Measurements from ENCODE around the gene ARL15. TPM values are rescaled to one million over a fixed set of nuclear protein-coding genes. Genes with fewer than 3 reads are reported as not detected.

The ARL15 gene
- polyA plus RNA-seq, 2 donors = 4.0 to 7.8 TPM

DNA sequence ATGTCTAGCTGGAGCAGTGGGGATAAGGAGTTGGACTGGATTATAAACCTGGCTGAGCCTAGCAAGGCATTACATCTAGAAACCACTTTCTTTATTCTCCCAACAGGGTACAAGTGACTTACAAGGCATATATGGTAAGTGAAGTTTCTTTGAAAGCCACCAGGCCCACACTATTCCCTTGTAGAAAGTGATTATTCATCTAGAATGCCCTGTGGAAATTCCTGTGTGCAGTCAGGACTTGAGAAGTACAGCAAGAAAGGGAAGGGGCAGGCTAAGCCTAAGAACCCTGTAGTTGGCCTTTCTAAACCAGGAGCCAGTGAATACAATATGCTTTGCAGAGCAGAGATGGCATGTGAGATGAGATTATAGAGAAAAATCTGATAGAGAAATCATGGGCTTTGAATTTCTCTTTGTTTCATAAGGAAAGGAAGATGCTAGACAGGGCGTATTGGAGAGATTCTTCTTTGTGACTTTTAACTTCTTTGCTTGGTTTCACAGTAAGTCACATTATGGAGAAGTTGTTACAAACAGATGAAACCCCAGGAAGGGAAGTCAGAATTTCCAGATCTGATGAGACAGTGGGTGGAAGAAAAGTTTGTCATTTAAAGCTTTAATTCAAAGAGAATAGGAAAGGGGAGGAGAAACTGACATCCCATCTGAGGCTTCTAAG is 428.2 kb downstream of the ARL15 start:
- Histone ChIP-seq H3K27ac (ENCODE audit: low read depth in 2 of 2, low read length in 1 of 2) (no peak overlapping the region), H3K36me3 (ENCODE audit: control insufficient read depth in 2 of 2, insufficient read depth in 2 of 2, low read length in 1 of 2) (no peaks in the 10 kb centered on the region), H3K4me1 (ENCODE audit: control insufficient read depth in 2 of 2, insufficient read depth in 2 of 2, low read length in 1 of 2) (no peaks in the 10 kb centered on the region), H3K27me3 (ENCODE audit: control insufficient read depth in 1 of 2, insufficient read depth in 2 of 2, low read length in 2 of 2) (no peaks in the 10 kb centered on the region), H3K4me3 (ENCODE audit: low read depth in 1 of 2, low read length in 2 of 2) (no peak overlapping the region), H3K9me3 (ENCODE audit: control insufficient read depth in 2 of 2, insufficient read depth in 1 of 2, low read depth in 1 of 2, low read length in 1 of 2) (no peaks in the 10 kb centered on the region)
- WGBS, 2 donors = 79 to 91% methylated on average over 1 of the region's 1 CpG

DNA sequence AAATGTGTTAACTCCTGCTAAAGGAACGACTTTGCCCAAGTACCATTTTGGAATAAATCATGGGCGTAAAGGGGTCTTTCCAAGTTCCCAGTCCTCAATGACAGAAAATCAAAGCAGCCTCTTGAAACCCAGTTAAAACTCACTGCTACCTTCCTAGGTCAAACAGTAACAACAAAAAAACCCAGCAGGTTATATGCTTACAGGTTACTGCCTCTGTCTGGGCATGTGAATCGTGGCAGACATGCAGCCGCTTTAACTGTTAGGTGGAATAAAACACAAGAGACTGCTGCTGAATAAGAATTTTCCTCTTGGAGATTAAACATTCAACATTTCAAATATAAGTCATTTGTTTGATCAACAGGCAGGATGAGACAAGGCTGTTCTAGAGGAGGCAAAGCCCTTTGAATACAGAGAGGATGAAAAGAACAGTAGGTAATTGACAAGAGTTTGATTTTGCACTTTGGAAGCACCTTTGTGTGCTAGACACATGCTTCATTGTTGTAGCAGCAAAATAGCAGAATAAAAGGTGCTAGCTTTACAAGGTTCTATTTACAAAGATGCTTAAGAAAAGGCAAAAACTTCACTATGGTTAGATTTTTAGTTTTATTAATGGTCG is 430.6 kb downstream of the ARL15 start:
- no peaks in the 10 kb centered on the region for H3K36me3 ChIP-seq (ENCODE audit: control insufficient read depth in 2 of 2, insufficient read depth in 2 of 2, low read length in 1 of 2)
- H3K4me1 ChIP-seq (ENCODE audit: control insufficient read depth in 2 of 2, insufficient read depth in 2 of 2, low read length in 1 of 2) = no peaks in the 10 kb centered on the region
- H3K27ac ChIP-seq (ENCODE audit: low read depth in 2 of 2, low read length in 1 of 2) = no peak overlapping the region
- WGBS, 2 donors = 65 to 79% methylated on average over 5 of the region's 5 CpGs
- H3K9me3 ChIP-seq (ENCODE audit: control insufficient read depth in 2 of 2, insufficient read depth in 1 of 2, low read depth in 1 of 2, low read length in 1 of 2) = no peaks in the 10 kb centered on the region
- no peaks in the 10 kb centered on the region for H3K27me3 ChIP-seq (ENCODE audit: control insufficient read depth in 1 of 2, insufficient read depth in 2 of 2, low read length in 2 of 2)
- H3K4me3 ChIP-seq (ENCODE audit: low read depth in 1 of 2, low read length in 2 of 2) = no peak overlapping the region

DNA sequence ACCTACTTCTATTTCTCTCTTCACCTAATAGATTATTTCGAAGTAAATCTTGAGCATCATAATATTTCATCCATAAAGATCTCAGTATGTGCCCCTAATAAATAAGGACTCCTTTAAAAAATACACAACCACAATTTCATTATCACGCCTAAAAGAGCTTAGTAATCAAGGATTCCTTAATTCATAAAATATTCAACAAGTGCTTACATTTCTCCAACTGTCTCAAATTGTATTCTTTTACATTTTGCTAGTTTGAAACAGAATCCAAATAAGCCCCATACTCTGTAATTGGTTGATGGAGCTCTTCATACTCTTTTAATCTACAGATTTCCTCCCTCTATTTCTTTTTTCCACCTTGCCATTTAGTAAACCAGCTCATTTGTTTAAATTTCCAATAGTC is 432.4 kb downstream of the ARL15 start:
- H3K27ac ChIP-seq (ENCODE audit: low read depth in 2 of 2, low read length in 1 of 2) = no peak overlapping the region
- H3K36me3 ChIP-seq (ENCODE audit: control insufficient read depth in 2 of 2, insufficient read depth in 2 of 2, low read length in 1 of 2) = no peaks in the 10 kb centered on the region
- no peak overlapping the region for H3K4me3 ChIP-seq (ENCODE audit: low read depth in 1 of 2, low read length in 2 of 2)
- 90 to 96% methylated on average over 2 of the region's 2 CpGs for WGBS, 2 donors
- H3K9me3 ChIP-seq (ENCODE audit: control insufficient read depth in 2 of 2, insufficient read depth in 1 of 2, low read depth in 1 of 2, low read length in 1 of 2) = peaks cover 0 to 5% of the 10 kb centered on the region in 2 donors
- H3K27me3 ChIP-seq (ENCODE audit: control insufficient read depth in 1 of 2, insufficient read depth in 2 of 2, low read length in 2 of 2) = no peaks in the 10 kb centered on the region
- H3K4me1 ChIP-seq (ENCODE audit: control insufficient read depth in 2 of 2, insufficient read depth in 2 of 2, low read length in 1 of 2) = no peaks in the 10 kb centered on the region

DNA sequence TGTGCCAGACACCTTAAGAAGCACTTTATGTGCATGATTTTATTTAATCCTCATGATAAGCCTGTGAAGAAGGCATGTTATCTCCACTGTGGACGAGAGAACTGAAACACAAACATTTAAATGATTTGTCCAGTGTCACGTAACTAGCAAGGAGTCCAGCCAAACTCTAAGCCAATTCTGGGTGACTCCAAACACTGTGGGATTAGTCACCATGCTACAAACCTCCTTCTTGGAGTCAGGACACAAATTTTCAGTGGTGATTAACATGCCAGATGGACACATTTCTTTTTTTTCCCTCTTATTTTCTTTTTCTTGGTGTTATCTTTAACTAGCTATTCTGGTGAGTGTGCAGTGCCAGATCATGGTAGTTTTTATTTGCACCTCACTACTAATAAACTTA is 433.1 kb downstream of the ARL15 start:
- H3K9me3 ChIP-seq (ENCODE audit: control insufficient read depth in 2 of 2, insufficient read depth in 1 of 2, low read depth in 1 of 2, low read length in 1 of 2) = peaks cover 0 to 5% of the 10 kb centered on the region in 2 donors
- H3K27me3 ChIP-seq (ENCODE audit: control insufficient read depth in 1 of 2, insufficient read depth in 2 of 2, low read length in 2 of 2) = no peaks in the 10 kb centered on the region
- H3K4me3 ChIP-seq (ENCODE audit: low read depth in 1 of 2, low read length in 2 of 2) = no peak overlapping the region
- H3K36me3 ChIP-seq (ENCODE audit: control insufficient read depth in 2 of 2, insufficient read depth in 2 of 2, low read length in 1 of 2) = no peaks in the 10 kb centered on the region
- no peak overlapping the region for H3K27ac ChIP-seq (ENCODE audit: low read depth in 2 of 2, low read length in 1 of 2)
- no peaks in the 10 kb centered on the region for H3K4me1 ChIP-seq (ENCODE audit: control insufficient read depth in 2 of 2, insufficient read depth in 2 of 2, low read length in 1 of 2)
- WGBS, 2 donors = 53 to 54% methylated on average over 2 of the region's 2 CpGs

DNA sequence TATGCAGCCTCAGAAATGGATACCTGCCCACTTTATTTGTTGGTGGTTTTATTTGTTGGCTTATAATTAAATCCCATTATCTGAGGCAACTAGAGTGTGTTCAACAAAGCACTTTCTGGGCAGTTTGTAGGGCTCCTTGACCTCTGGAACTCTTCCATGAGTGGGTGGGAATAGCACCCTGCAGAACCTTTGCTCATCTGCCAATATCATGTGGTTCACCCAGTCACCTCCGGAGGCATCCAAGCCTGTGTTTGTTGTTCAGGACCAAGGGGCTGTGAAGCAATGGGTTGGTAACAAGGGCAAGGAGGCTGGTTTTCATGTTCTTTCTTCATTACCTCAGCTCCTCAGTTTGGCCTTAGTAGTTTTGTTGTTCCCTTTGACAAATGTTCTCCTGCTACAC is 436.0 kb downstream of the ARL15 start:
- Histone ChIP-seq H3K27me3 (ENCODE audit: control insufficient read depth in 1 of 2, insufficient read depth in 2 of 2, low read length in 2 of 2) (no peaks in the 10 kb centered on the region), H3K9me3 (ENCODE audit: control insufficient read depth in 2 of 2, insufficient read depth in 1 of 2, low read depth in 1 of 2, low read length in 1 of 2) (peaks cover 0 to 5% of the 10 kb centered on the region in 2 donors), H3K4me1 (ENCODE audit: control insufficient read depth in 2 of 2, insufficient read depth in 2 of 2, low read length in 1 of 2) (no peaks in the 10 kb centered on the region), H3K4me3 (ENCODE audit: low read depth in 1 of 2, low read length in 2 of 2) (no peak overlapping the region), H3K27ac (ENCODE audit: low read depth in 2 of 2, low read length in 1 of 2) (no peak overlapping the region), H3K36me3 (ENCODE audit: control insufficient read depth in 2 of 2, insufficient read depth in 2 of 2, low read length in 1 of 2) (no peaks in the 10 kb centered on the region)
- WGBS, 2 donors = 69 to 71% methylated on average over 1 of the region's 1 CpG

DNA sequence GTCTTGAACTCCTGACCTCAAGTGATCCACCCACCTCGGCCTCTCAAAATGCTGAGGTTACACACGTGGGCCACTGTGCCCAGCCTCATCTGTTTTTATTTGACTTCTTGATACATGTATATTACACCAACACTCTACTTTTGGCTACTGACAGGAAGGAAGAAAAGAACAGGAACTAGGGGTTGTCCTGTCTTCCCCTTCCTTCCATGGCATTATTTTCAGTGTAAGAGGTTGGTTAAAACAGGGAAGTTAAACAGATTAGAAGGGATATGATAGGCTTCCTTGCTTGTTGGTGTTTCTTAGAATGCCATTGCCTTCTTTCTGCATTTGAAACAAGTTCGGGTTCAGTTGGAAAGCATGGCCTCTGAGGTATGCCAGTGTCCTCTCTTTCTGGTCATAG is 437.1 kb downstream of the ARL15 start:
- no peaks in the 10 kb centered on the region for H3K36me3 ChIP-seq (ENCODE audit: control insufficient read depth in 2 of 2, insufficient read depth in 2 of 2, low read length in 1 of 2)
- WGBS, 2 donors = 83 to 87% methylated on average over 3 of the region's 3 CpGs

DNA sequence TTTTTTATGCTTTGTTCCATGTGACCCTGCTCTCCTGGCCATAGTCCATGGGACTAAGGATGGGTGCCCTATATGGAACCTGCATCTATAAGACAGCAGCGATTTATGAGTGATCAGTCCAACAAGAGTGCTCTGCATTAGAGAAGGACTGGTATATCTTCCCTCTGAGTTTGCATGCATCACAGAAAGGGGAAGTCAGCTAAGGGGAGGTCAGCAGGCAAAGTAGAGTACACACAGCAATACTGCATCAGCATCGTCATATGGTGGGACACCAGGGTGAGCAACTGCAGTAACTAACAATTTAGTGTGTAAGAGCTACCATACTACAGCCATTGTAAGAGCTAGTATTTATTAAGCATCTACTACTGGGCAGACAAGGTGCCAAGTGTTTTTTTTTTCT is 438.6 kb downstream of the ARL15 start:
- Histone ChIP-seq H3K36me3 (ENCODE audit: control insufficient read depth in 2 of 2, insufficient read depth in 2 of 2, low read length in 1 of 2) (no peaks in the 10 kb centered on the region), H3K27ac (ENCODE audit: low read depth in 2 of 2, low read length in 1 of 2) (no peak overlapping the region), H3K4me1 (ENCODE audit: control insufficient read depth in 2 of 2, insufficient read depth in 2 of 2, low read length in 1 of 2) (no peaks in the 10 kb centered on the region), H3K9me3 (ENCODE audit: control insufficient read depth in 2 of 2, insufficient read depth in 1 of 2, low read depth in 1 of 2, low read length in 1 of 2) (peaks cover 0 to 5% of the 10 kb centered on the region in 2 donors), H3K4me3 (ENCODE audit: low read depth in 1 of 2, low read length in 2 of 2) (no peak overlapping the region), H3K27me3 (ENCODE audit: control insufficient read depth in 1 of 2, insufficient read depth in 2 of 2, low read length in 2 of 2) (no peaks in the 10 kb centered on the region)
- 91 to 98% methylated on average over 2 of the region's 2 CpGs for WGBS, 2 donors

More for the DNA sequence above, 437.1 kb downstream of the ARL15 start:
- H3K9me3 ChIP-seq (ENCODE audit: control insufficient read depth in 2 of 2, insufficient read depth in 1 of 2, low read depth in 1 of 2, low read length in 1 of 2) = peaks cover 0 to 5% of the 10 kb centered on the region in 2 donors
- H3K4me1 ChIP-seq (ENCODE audit: control insufficient read depth in 2 of 2, insufficient read depth in 2 of 2, low read length in 1 of 2) = no peaks in the 10 kb centered on the region
- no peak overlapping the region for H3K27ac ChIP-seq (ENCODE audit: low read depth in 2 of 2, low read length in 1 of 2)
- H3K4me3 ChIP-seq (ENCODE audit: low read depth in 1 of 2, low read length in 2 of 2) = no peak overlapping the region
- H3K27me3 ChIP-seq (ENCODE audit: control insufficient read depth in 1 of 2, insufficient read depth in 2 of 2, low read length in 2 of 2) = no peaks in the 10 kb centered on the region

DNA sequence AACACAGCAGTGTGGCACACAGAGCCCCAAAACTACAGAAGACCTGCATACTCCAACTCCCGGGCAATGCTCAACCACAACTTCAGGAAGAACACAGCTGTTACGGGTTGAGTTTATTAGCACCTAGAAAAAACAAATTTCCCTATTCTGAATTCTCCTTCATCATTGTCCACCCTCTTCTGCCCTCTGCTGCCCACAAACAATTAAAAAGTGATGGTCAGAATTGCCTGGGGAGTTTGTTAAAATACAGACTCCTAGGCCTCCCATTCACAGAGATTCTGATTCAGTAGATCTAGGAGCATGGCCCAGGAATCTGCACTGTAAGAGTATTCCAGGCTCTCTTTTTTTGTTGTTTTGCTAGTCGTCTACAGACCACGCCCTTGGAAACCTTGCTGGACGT is 439.3 kb downstream of the ARL15 start:
- no peaks in the 10 kb centered on the region for H3K36me3 ChIP-seq (ENCODE audit: control insufficient read depth in 2 of 2, insufficient read depth in 2 of 2, low read length in 1 of 2)
- no peak overlapping the region for H3K4me3 ChIP-seq (ENCODE audit: low read depth in 1 of 2, low read length in 2 of 2)
- 68 to 71% methylated on average over 5 of the region's 5 CpGs for WGBS, 2 donors
- peaks cover 0 to 5% of the 10 kb centered on the region in 2 donors for H3K9me3 ChIP-seq (ENCODE audit: control insufficient read depth in 2 of 2, insufficient read depth in 1 of 2, low read depth in 1 of 2, low read length in 1 of 2)
- no peak overlapping the region for H3K27ac ChIP-seq (ENCODE audit: low read depth in 2 of 2, low read length in 1 of 2)
- H3K4me1 ChIP-seq (ENCODE audit: control insufficient read depth in 2 of 2, insufficient read depth in 2 of 2, low read length in 1 of 2) = no peaks in the 10 kb centered on the region
- H3K27me3 ChIP-seq (ENCODE audit: control insufficient read depth in 1 of 2, insufficient read depth in 2 of 2, low read length in 2 of 2) = no peaks in the 10 kb centered on the region

DNA sequence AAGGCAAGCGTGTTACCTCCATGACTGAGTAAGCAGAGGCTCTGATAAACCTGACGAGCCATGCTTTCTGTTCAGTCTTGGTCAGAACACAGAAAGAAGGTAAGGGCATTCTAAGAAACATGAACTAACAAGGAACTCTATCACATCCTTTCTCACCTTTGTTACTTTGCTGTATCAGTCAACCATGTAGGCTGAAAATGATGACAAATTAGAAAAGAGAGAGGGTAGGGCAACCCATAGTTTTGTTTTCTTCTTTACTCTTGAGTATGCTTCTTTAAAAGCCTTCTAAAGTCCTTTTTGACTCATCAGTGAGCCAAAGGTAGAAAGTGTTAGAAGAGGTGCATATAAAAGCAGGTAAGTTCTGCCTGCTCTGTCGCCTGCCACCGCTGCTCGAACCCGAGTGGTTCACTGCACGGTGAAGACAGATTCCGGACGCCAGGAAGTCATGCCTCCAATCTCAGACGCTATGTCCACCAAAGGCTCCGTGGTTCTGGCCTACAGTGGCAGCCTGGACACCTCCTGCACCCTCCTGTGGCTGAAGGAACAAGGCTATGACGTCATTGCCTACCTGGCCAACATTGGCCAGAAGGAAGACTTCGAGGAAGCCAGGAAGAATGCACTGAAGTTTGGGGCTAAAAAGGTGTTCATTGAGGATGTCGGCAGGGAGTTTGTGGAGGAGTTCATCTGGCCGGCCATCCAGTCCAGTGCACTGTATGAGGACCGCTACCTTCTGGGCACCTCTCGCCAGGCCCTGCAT is 451.5 kb downstream of the ARL15 start:
- 87 to 95% methylated on average over 17 of the region's 17 CpGs for WGBS, 2 donors
- H3K9me3 ChIP-seq (ENCODE audit: control insufficient read depth in 2 of 2, insufficient read depth in 1 of 2, low read depth in 1 of 2, low read length in 1 of 2) = peaks cover 4 to 7% of the 10 kb centered on the region in 2 donors
- H3K4me3 ChIP-seq (ENCODE audit: low read depth in 1 of 2, low read length in 2 of 2) = no peak overlapping the region
- H3K27me3 ChIP-seq (ENCODE audit: control insufficient read depth in 1 of 2, insufficient read depth in 2 of 2, low read length in 2 of 2) = no peaks in the 10 kb centered on the region
- no peaks in the 10 kb centered on the region for H3K4me1 ChIP-seq (ENCODE audit: control insufficient read depth in 2 of 2, insufficient read depth in 2 of 2, low read length in 1 of 2)
- H3K27ac ChIP-seq (ENCODE audit: low read depth in 2 of 2, low read length in 1 of 2) = no peak overlapping the region
- H3K36me3 ChIP-seq (ENCODE audit: control insufficient read depth in 2 of 2, insufficient read depth in 2 of 2, low read length in 1 of 2) = no peaks in the 10 kb centered on the region

Measured in esophagus (tissue), 2 donors.